DOHH2 (cell line): ENCODE results near the gene HOXB6.

Experiments
- CTCF ChIP-seq: fragments of 200-600 bp; sonication (generic); IDR thresholded peaks from one replicate; pipeline ENCODE4 v1.5.1; 2014; ENCODE audit warnings: antibody characterized with exemption, mild to moderate bottlenecking, low read depth, low read length; ENCODE audit not compliant: poor library complexity, severe bottlenecking
- EZH2phosphoT487 ChIP-seq: fragments of 200-600 bp; sonication (generic); IDR thresholded peaks from 2 replicates; pipeline ENCODE4 v1.6.1; 2017; ENCODE audit warnings: borderline replicate concordance, mild to moderate bottlenecking, antibody characterized with exemption, low read length, moderate library complexity, mixed read lengths

GRCh38 chr17:48612854-48613691, 8.3 kb upstream of the HOXB6 start:
- TF ChIP-seq CTCF (peak; percentile 14), EZH2phosphoT487 (peak; percentile 61; the same call in 1 of the 2 replicates)
